GM18907 (cell line): ENCODE results near the gene GMEB2.

Experiments used
- ATAC-seq: cut with Tn5 transposase; IDR thresholded peaks from one replicate; pipeline ENCODE4 v1.9.1; 2021; ENCODE audit warnings: mild to moderate bottlenecking, moderate library complexity; ENCODE audit not compliant: unreplicated experiment

GMEB2 gene

DNA sequence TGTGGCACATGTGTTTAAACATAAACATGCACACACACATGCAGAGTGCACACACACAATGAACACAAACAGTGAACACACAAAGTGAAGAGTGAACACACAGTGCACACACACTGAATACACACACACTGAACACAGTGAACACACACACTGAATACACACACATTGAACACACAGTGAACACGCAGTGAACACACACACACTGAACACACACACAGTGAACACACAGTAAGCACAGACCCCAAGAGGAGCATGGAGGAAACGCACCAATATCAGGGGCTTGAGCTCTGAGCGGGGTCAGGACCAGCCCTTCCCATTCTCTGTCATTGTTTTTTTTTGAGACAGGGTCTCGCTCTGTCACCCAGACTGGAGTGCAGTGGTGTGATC lies 35.8 kb downstream of the GMEB2 start:
- ATAC-seq = no peak

DNA sequence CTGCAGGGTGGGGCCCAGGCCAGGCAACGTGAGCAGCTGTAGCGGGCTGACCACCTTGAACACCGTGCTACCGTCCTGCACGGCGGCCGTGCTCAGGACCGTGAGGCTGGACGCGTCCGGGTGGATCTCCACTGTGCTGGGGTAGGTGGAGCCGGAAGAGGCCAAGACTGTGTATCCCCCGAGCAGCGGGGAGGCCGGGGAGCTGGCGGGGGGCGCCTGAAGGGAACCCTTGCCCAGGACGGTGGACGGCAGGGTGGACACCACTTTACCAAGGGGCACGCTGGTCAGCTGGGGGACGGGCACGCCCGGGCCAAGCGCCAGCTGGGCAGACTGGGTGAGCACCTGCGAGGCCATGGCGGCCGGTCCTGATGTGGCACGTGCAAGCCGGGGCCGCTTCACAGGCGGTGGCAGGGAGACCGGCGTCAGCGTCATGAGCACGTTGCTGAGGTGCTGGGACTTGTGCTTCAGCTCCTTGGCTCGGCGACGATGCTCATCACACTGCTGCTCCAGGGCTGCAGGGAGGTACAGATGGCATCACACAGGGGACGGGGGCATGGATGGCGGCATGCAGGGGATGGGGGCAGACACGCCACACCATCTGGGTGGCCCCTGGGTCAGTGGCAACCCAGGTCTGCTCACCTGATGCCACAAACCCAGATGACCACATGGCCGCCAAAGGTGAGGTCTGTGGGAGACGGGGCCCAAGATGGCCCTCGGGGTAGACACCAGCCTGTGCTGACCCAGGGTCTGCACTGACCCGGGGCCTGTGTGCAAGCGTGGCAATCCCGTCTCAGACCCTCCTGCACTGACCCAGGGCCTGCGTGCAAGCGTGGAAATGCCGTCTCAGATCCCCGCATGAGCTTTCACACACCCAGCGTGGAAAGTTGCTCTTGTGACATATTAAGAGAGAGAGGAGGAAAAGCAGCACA lies 36.4 kb downstream of the GMEB2 start:
- ATAC-seq = no peak

DNA sequence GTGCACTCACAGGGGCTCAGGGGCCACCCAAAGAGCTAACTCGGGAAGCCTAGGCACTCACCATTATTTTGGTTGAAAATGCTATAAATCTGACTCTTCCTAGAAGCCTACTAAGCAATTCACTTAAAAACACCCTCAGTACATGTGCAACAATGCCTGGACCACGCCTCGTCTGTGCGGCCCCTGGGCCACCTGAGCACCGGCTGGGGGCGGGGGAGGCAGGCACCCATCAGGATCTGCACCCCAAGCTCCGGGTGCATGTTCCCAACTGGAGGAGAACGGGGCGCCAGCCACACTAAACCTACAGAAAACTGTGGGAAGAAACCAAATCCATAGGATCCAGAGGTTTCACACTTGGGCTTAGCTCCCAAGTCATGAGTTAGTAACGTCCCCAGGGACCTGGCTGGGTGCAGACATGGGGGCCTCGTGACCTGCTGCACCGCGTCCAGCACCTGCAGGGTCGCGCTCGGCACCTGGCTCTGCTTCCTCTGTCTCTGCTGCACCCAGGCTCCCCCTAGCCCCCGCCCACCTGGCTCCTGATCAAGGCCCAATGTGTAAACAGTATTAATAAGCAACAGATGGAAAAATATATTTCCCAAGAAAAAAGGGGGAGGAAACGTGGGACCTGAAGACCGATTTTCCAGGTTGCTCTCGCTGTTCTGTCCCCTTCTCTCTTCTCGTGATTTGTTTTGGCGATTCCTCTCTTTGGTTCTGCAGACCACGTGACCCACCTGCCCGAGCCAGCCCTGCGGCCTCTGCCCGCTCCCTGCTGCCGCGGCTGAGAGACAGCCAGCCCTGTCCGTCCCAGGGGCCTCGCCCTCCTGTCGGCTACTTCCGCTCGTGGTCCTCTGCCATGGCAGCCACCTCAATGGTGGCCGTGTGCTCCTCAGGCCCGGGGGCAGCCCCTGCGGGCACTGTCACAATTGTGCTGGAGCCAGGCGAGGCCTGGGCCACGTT lies 37.4 kb downstream of the GMEB2 start:
- ATAC-seq = no peak

DNA sequence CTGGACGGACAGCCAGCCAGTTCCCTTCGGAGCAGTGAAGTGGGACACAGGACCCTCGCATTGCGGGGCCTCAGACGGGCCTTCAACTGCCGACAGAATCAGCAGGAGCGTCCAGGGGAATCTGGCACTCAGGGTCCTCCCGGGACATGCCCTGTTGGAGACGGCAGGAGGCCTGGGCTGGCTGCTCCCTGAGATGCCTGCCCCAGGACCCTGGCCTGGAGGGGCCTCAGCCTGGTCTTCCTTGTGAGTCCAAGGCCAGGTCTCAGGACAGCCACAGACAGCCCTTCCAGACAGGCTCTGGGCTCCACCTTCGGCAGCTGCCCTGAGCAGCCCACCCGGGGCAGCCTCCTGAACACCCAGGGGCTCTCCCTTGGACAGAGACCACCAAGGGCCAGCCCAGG lies 38.3 kb downstream of the GMEB2 start:
- ATAC-seq = no peak

DNA sequence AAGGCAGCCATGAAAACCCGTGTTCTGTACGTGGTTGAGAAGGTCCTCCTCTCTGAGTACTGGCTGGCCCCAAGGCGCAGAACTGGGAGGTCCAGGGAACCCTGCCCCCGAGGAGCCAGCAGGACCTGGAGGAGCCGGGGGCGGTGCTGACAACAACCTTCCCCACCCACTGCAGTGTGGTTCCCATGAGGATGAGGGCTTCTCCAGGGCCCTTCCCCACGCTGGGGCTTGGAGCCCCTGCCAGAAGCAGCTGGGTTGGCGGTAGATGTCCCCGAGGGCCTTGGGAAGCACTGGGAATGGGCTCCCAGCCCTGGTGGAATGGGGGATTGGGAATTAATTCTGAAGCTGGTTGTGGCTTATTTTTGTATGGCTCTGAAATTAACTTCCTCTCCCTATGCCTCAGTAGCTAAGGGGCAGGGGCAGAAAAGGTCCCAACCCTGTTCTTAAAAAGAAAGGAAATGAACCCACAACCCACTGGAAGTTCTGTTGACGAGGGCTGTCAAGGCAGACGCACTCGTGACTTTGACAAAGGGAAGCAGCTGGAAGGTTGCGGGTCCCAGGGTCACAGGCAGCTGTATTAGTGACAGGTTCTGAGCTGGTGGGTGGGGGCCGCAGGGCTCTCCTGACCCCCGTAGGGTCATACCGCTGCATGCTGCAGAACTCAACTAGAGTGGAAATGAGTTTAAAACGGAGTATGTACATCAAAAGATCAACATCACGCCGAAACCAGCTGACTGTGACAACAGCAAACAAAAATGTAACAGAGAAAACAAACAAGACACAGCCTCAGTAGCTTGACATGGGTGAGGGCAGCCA lies 38.9 kb downstream of the GMEB2 start:
- ATAC-seq = no peak

DNA sequence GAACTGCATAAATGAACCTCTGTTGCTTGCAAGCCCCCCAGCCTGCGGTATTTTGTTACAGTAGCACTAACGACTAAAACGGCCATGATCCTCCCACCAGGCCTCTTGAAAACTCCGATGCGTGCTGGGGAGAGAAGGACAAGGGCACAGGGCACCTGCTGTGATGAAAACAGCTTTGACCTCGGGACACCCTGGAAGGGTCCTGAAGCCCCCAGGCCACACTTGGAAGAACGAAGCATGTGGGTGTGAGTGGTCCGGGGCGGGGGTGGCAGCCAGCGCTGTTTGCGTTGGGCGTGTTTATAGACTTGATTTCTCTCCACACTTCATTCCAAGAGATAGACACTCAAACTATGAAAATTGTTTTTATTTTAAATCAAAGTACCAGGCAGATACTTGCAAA lies 39.6 kb downstream of the GMEB2 start:
- no peak for ATAC-seq

DNA sequence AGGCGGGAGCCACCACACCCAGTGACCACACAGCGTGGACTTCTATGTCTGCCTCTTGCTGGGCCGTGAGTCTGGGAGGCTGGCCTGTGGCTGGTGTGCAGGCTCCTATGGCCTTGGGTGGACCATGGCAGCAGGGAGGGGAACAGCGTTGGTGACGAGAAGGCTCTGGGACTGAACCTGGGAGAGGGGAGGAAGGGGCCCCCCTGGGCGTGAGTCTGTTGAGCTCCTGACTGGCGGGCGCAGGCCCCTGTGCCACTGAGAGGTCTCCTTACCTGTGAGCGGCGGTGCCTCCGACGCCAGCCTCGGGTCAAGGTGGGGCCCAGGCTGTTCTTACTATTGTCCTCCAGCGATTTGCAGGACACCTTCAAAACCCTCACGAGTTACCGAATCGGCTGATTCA lies 40.1 kb downstream of the GMEB2 start:
- no peak for ATAC-seq

DNA sequence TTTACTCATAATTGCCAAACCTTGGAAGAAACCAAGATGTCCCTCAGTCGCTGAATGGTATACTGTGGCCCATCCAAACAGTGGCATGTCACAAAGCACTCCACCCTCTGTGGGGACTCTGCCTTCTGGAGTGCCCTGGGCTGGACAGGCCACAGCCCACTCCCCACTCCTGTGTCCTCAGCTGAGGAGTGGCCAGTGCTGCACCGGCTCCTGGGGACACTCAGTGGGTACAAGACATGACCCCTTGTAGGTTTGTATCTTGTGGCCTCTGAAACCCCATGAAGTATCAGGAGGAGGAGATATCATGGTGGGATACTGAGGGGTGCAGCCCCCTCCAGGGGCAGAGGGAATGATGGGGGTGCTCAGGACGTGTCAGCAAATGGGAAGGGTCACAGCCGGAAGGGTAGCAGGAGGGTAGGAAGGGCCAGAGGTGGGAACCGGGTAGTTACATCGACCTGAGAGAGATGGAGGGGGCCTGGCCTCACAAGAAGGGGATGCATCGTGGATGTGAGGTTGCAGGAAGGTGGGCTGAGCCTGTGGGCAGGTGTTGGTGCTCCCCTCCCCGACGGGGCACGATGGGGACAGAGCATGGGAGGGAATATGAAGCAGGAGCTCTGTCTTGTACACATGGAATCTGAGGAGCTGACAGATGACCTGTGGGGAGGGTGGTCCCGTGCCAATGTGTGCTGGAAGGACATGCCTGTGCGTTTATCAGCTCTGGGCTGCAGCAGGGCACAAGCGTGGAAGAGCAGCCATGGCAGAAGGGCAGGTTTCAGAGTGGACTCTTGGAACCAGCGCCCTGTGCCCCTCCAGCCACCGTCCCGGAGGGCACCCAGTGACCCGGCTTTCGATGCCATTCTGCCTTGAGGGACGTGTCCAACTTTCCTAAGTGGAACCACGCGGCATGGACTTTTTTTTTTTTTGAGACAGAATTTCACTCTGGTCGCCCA lies 41.0 kb downstream of the GMEB2 start:
- ATAC-seq = no peak

DNA sequence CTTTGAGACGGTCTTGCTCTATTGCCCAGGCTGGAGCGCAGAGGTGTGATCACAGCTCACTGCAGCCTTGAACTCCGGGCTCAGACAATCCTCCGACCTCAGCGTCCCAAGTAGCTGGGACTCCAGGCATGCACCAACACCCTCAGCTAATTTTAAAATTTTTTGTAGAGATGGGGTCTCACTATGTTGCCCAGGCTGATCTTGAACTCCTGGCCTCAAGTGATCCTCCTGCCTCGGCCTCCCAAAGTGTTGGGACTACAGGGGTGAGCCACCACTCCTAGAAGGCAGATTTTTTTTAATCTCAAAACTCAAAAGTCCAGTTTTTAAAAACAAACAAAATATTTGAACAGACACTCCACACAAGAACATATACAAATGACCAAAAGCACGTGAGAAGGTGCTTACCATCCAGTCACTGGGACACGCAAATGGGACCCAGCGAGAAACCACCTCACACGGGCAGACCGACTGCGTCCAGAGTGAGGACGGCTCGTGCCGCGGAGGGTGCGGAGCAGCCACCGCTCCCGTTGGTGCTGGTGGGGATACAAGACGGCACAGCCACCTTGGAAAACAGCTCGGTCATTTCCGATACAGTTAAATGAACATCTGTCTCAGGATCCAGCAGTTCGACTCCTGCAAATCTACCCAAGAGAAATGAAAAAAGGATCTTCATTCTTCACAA lies 44.4 kb downstream of the GMEB2 start:
- no peak for ATAC-seq

DNA sequence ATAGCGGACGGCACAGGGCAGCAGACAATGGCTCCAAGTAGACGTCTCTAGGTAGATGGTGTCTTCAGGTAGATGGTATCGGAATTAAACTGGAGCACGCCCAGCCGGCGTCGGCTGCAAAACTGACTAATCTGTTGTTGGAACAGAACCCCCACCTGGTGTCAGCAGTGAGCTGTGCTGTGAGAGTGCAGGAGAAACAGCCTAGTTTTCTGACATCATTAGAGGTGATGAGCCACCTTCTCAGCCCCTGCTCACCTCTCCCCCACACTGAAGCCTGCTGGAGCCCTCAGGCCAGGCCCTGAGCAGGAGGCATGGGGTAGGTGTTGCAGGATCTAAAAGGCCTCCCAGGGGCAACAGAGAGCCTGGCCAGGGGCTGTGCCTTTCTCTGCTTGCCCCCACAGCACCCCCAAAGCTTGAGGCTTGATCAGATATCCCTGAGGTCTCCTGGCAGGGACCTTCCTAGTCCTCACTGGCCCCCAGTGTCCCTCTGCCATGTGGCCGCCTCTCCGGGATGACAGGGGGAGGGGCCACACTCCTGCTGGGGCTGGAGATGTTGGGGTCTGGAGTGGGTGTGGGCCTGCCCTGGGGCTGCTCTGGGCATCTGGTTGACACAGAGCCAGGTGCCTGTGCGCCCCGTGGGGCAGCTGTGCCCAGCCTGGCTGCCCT lies 46.0 kb downstream of the GMEB2 start:
- no peak for ATAC-seq

DNA sequence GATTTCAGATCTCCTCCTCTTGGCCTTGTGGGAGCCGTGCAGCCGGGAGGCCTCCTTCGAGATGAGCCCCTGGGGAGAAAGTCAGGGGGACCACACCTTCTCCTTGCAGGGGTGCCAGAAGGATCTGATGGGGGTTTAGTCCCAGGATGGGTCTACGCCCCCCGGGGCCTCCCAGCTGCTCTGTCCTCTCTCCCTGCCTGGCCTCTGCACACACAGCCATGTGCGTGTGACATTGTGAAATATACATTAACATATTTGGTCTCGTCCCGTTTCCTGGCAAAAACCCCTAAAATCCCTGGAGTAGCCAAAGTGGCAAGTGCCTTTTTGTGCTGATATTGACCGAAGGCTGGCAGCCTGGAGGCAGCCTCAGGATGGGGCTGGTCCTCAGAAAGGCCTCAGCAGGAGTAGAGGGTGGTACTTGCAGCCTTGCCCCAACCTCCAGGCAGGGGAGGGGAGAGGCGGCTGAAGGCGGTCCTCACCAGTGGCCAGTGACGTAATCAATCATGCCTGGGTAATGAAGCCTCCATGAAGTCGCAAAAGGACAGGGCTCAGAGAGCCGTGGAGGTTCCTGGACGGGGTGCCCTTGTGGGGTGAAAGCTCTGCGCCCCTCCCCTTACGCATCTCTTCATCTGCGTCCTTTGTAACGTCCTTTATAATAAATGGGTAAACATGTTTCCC lies 47.7 kb downstream of the GMEB2 start:
- no peak for ATAC-seq

DNA sequence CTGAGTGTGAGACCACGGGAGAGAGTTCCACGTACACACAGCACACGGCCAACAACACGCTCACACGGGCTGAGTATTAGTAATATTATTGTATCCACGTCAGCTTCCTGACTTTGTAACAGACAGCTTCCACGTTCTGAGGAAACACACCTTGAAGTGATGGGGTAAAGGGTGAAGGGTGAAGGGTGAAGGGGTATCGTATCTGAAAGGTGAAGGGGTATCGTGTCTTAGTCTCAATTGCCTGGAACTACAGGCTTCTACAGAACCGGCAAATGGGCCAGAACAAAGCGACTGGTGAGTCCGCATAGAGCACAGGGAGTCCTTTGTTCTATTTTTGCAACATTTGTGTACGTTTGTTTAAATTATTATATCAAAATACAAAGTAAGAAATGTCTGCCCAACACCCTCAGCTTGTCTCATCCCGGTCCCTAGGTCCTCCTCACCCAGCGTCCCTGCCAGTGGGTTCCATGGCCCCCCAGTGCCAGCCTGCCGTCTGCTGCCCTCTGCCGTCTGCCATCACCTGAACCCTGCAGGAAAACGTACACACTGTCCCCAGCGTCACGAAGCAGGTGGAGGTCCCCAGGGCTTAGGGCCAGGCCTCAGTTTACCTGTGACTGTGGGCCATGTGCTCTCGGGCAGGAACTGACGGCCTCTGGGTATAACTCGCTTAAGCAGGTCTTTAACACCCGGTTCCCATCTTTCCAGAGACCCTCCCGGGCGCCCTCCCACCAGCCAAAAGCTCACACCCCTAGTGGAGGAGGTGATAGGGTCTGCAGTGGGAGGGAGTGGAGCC lies 48.5 kb downstream of the GMEB2 start:
- ATAC-seq = no peak

DNA sequence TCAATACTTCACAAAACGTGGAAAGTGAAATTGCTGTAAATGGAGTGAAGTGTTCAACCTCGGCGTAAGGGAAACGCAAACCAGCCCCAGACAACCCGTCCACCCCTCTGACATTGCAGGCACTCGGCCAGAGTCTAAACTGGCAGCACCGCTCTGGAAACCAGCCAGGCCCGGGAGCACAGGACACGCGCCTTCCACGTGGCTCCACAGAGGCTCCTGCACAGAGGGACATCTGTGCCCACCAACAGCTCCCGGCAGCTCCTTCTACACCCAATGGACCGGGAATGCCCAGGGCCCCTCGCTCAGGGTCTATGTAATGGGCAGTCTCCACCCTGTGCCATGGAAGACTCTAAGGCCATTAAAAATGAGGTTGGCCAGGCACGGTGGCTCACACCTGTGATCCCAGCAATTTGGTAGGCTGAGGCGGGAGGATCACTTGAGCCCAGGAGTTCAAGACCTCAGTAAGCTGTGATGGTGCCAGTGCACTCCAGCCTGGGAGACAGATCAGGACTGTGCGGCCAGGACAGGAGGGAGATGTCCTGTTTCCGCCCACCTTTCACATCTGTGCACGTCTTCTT lies 49.5 kb downstream of the GMEB2 start:
- ATAC-seq = no peak

DNA sequence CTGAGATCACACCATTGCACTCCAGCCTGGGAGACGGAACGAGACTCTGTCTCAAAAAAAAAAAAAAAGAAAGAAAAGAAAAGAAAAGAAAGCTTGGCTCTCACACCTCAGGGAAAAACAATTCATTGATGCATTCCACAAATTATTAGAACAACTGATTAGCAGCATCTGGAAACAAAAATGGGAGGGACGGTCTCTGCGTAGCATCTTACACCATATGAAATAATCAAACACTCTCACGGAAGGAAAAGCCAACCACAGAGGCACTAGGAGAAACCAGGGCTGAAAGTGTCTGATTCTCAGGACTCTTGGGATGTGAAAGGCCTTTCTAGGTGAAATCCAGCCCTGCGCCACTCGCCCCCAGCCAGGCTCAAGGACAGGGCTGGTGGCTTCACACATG lies 50.6 kb downstream of the GMEB2 start:
- no peak for ATAC-seq

DNA sequence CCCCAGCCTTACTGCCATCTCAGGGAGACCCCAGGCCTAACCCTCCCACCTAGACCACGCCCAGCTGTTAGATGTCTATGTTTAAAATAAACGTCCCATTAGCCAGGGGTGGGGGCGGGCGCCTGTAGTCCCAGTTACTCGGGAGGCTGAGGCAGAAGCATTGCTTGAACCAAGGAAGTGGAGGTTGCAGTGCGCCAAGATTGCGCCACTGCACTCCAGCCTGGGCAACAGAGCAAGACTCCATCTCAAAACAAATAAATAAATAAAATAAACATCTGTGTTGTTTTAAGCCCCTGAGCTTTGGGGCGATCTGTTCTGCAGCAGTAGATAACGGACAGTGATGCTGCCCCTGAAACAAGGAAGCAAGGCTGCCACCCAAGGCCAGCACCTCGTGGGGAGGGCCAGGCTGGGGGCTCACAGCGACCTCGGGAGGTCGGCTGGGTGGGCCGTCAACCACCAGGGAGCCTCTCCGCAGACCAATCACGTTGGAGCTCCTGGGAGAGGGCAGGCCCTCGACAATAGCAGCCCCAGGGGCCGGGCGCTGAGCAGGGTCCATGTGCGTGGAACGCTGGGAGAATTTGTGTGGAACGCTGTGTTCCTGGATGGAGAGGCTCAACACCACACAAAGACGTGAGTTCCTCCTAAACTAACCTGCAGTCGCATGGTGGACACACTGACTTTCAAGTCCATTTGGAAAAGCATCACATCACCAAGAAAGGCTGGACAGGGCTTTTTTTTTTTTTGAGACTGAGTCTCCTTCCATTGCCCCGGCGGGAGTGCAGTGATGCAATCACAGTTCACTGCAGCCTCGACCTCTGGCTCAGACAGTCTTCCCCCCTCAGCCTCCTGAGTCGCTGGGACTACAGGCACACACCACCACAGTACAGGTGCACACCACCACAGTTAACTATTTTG lies 51.8 kb downstream of the GMEB2 start:
- no peak for ATAC-seq
